SK-N-SH (cell line): ENCODE measurements around the gene FAM133A.

Source experiments
- EZH2phosphoT487 ChIP-seq: fragments of 200-600 bp; sonication (generic); IDR thresholded peaks from 2 replicates; pipeline ENCODE4 v1.6.1; 2017; ENCODE audit warnings: low read depth, mixed run types, mild to moderate bottlenecking, antibody characterized with exemption, moderate library complexity, borderline replicate concordance
- GABPA ChIP-seq: IDR thresholded peaks from 2 replicates; pipeline ENCODE4 v1.4.0; 2012; ENCODE audit warnings: low read depth, mild to moderate bottlenecking
- MXI1 ChIP-seq: IDR thresholded peaks from 2 replicates; pipeline ENCODE4 v1.6.1; 2012; ENCODE audit warnings: mild to moderate bottlenecking, low read depth, low read length, improper control_type of control experiment
- NRF1 ChIP-seq: IDR thresholded peaks from 2 replicates; pipeline ENCODE4 v1.6.1; 2012; ENCODE audit warnings: low read depth, mild to moderate bottlenecking, low read length
- SMC3 ChIP-seq: IDR thresholded peaks from 2 replicates; pipeline ENCODE4 v1.6.1; 2012; ENCODE audit warnings: low read depth, low read length, improper control_type of control experiment
- YY1 ChIP-seq: IDR thresholded peaks from 2 replicates; pipeline ENCODE4 v1.4.0; 2012; ENCODE audit warnings: low read depth, mild to moderate bottlenecking
- TF ChIP-seq, protein P1 (sequence below): fragments of 200-600 bp; sonication (generic); IDR thresholded peaks from 2 replicates; pipeline ENCODE4 v1.6.1; 2017; ENCODE audit warnings: antibody characterized with exemption, mild to moderate bottlenecking, moderate library complexity
- TF ChIP-seq, protein P2 (sequence below): IDR thresholded peaks from 2 replicates; pipeline ENCODE4 v1.6.1; 2012; ENCODE audit warnings: mild to moderate bottlenecking, low read depth, low read length, moderate library complexity

DNA sequence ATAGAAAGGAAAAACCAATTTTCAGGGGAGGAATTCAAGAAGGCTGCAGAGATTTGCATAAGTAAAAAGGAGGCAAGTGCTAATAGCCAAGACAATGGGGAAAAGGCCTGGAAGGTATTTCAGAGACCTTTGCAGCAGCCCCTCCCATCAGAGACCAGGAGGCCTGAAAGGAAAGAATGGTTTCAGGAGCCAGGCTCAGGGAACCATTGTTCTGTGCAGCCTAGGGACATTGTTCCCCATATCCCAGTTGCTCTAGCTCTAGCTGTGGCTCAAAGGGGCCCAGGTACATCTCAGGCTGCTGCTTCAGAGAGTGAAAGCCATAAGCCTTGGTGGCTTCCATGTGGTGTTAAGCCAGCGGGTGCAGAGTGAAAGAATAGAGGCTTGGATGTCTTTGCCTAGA is 24.6 kb upstream of the FAM133A start:
- TF ChIP-seq, protein P1, sequence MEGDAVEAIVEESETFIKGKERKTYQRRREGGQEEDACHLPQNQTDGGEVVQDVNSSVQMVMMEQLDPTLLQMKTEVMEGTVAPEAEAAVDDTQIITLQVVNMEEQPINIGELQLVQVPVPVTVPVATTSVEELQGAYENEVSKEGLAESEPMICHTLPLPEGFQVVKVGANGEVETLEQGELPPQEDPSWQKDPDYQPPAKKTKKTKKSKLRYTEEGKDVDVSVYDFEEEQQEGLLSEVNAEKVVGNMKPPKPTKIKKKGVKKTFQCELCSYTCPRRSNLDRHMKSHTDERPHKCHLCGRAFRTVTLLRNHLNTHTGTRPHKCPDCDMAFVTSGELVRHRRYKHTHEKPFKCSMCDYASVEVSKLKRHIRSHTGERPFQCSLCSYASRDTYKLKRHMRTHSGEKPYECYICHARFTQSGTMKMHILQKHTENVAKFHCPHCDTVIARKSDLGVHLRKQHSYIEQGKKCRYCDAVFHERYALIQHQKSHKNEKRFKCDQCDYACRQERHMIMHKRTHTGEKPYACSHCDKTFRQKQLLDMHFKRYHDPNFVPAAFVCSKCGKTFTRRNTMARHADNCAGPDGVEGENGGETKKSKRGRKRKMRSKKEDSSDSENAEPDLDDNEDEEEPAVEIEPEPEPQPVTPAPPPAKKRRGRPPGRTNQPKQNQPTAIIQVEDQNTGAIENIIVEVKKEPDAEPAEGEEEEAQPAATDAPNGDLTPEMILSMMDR = no peak
- TF ChIP-seq GABPA (no peak), YY1 (no peak), NRF1 (no peak), MXI1 (no peak), EZH2phosphoT487 (no peak), SMC3 (no peak)
- TF ChIP-seq, protein P2, sequence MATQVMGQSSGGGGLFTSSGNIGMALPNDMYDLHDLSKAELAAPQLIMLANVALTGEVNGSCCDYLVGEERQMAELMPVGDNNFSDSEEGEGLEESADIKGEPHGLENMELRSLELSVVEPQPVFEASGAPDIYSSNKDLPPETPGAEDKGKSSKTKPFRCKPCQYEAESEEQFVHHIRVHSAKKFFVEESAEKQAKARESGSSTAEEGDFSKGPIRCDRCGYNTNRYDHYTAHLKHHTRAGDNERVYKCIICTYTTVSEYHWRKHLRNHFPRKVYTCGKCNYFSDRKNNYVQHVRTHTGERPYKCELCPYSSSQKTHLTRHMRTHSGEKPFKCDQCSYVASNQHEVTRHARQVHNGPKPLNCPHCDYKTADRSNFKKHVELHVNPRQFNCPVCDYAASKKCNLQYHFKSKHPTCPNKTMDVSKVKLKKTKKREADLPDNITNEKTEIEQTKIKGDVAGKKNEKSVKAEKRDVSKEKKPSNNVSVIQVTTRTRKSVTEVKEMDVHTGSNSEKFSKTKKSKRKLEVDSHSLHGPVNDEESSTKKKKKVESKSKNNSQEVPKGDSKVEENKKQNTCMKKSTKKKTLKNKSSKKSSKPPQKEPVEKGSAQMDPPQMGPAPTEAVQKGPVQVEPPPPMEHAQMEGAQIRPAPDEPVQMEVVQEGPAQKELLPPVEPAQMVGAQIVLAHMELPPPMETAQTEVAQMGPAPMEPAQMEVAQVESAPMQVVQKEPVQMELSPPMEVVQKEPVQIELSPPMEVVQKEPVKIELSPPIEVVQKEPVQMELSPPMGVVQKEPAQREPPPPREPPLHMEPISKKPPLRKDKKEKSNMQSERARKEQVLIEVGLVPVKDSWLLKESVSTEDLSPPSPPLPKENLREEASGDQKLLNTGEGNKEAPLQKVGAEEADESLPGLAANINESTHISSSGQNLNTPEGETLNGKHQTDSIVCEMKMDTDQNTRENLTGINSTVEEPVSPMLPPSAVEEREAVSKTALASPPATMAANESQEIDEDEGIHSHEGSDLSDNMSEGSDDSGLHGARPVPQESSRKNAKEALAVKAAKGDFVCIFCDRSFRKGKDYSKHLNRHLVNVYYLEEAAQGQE = no peak
